ENCODE measurements around the gene ATP13A5. TPM values are rescaled to one million over a fixed set of nuclear protein-coding genes. Genes with fewer than 3 reads are reported as not detected.

Gene ATP13A5
- total and polyA plus RNA-seq, 2 of the 8 experiments (the other 6 are each of a cell fraction or from before 2014, with no cell fraction given) = not detected

DNA sequence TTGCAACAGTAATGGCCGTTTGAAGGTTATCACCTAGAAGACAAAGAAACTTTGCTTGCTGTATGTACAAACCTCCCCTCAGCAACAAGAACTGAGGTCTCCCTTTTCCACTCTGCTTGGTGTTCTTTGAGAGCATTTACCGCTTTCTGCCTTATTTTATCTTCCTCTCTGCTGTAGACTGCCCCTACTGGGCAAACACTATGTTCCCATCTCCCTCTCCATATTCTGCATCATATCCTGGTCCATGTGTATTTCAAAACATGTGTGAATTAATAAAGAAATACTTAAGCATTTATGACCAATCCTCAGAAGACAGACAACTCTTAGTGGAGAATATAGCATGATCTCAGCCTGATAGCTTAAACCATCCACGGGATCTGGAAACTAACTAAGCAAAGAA lies 64.4 kb downstream of the ATP13A5 start (continued):
- TF ChIP-seq RAD21 (IDR thresholded peaks at IDR 0.05 in 1 of 2, conservative IDR thresholded peaks at IDR 0.05 in 1 of 2; ENCODE audit: low read depth in 2 of 2, low read length in 2 of 2) = peak; percentile 15 to 29; a peak in 2 of 4 replicates
